HCT116 (cell line): ENCODE data around the gene SRGAP1. TPM values are rescaled to one million over a fixed set of nuclear protein-coding genes. Genes with fewer than 3 reads are reported as not detected.

Source experiments
- ATAC-seq: fragments of 200-7000 bp; cut with Tn5 transposase; 2 replicates; pipeline ENCODE4 v1.9.1; 2020; ENCODE audit warnings: mild to moderate bottlenecking, moderate library complexity
- BruUV-seq: library from RNA; stranded (reverse); fragments of 400-500 nt; replicated peaks from 2 replicates; lab custom pipeline; 2021; lab: Mats Ljungman, UMichigan
- CTCF ChIA-PET: fragments of 300-600 bp; sonication (Branson Sonifier 250); formaldehyde crosslinking; loops from one replicate; lab custom pipeline; 2021; ENCODE audit warnings: antibody characterized with exemption; lab: Charles Lee
- POLR2A ChIA-PET: fragments of 300-600, 350-600 bp; sonication (Branson Sonifier 250); formaldehyde crosslinking; loops from one replicate; lab custom pipeline; 2021; ENCODE audit warnings: antibody characterized with exemption; lab: Charles Lee
- RAD21 ChIA-PET, 2 experiments: fragments of 300-600 bp; sonication (Branson Sonifier 250); formaldehyde crosslinking; loops; one replicate each; lab custom pipeline; 2023; ENCODE audit warnings: low total read pairs in 2 of 2; ENCODE audit not compliant: uncharacterized antibody in 2 of 2, unreplicated experiment in 2 of 2, low non-redundant PET in 1 of 2; lab: Charles Lee
- DNase-seq: peaks from one replicate; pipeline ENCODE4 v3.0.0-alpha.2; 2010; ENCODE audit warnings: low read depth, low spot score
- H2AFZ ChIP-seq: fragments of 200-600 bp; shearing (Covaris generic), sonication (generic); 2 replicates; pipeline ENCODE4 v1.6.1; 2017; ENCODE audit warnings: low read depth, mixed run types, mixed read lengths, antibody characterized with exemption, low read length; ENCODE audit not compliant: poor library complexity, severe bottlenecking
- H3K27ac ChIP-seq: 2 replicates; pipeline ENCODE4 v1.5.1; 2012; ENCODE audit warnings: low read depth, low read length
- H3K27me3 ChIP-seq: fragments of 200-600 bp; sonication (generic); 2 replicates; pipeline ENCODE4 v1.6.1; 2016; ENCODE audit warnings: mixed run types, low read length, mixed read lengths; ENCODE audit not compliant: insufficient read depth
- H3K36me3 ChIP-seq, 2 experiments: fragments of 200-500 bp in 1 of 2; fragments of 200-600 bp in 1 of 2; sonication (Bioruptor generic) in 1 of 2; sonication (generic) in 1 of 2; 2 replicates each; pipeline versions ENCODE4 v1.5.1 to v1.6.1; 2014 to 2016; ENCODE audit warnings: low read length in 2 of 2, inconsistent platforms in 1 of 2, mixed read lengths in 1 of 2, mixed run types in 1 of 2; ENCODE audit not compliant: insufficient read depth in 2 of 2, control insufficient read depth in 1 of 2
- H3K4me1 ChIP-seq, 2 experiments: fragments of 200-600 bp in 1 of 2; sonication (generic) in 1 of 2; 2 replicates each; pipeline versions ENCODE4 v1.5.1 to v1.6.1; 2012 to 2017; ENCODE audit warnings: low read length in 2 of 2, inconsistent platforms in 1 of 2, mild to moderate bottlenecking in 1 of 2, mixed read lengths in 1 of 2, mixed run types in 1 of 2, moderate library complexity in 1 of 2; ENCODE audit not compliant: insufficient read depth in 2 of 2, control insufficient read depth in 1 of 2
- H3K4me2 ChIP-seq: fragments of 200-600 bp; sonication (generic); 2 replicates; pipeline ENCODE4 v1.6.1; 2017; ENCODE audit warnings: mixed run types, low read length, mixed read lengths
- H3K4me3 ChIP-seq, 2 experiments: fragments of 200-600 bp in 1 of 2; sonication (generic) in 1 of 2; replicated peaks in 1 of 2; 2 replicates each; pipeline ENCODE4 v1.5.1; 2011 to 2016; ENCODE audit warnings: low read length in 2 of 2, control low read depth in 1 of 2, low read depth in 1 of 2, mild to moderate bottlenecking in 1 of 2, mixed read lengths in 1 of 2, mixed run types in 1 of 2
- H3K79me2 ChIP-seq: fragments of 200-600 bp; sonication (generic); 2 replicates; pipeline ENCODE4 v1.6.1; 2017; ENCODE audit warnings: mild to moderate bottlenecking, mixed run types, low read length, moderate library complexity, mixed read lengths; ENCODE audit not compliant: insufficient read depth
- H3K9ac ChIP-seq: fragments of 200-600 bp; sonication (generic); 2 replicates; pipeline ENCODE4 v1.6.1; 2016; ENCODE audit warnings: low read length, mixed read lengths
- H3K9me2 ChIP-seq: fragments of 200-600 bp; sonication (generic), shearing (Covaris generic); 2 replicates; pipeline ENCODE4 v1.6.1; 2017; ENCODE audit warnings: mixed run types, mild to moderate bottlenecking, moderate library complexity; ENCODE audit not compliant: insufficient read depth
- H3K9me3 ChIP-seq, 2 experiments: fragments of 200-500 bp in 1 of 2; fragments of 200-600 bp in 1 of 2; sonication (Bioruptor generic) in 1 of 2; sonication (generic) in 1 of 2; 2 replicates each; pipeline ENCODE4 v1.6.1; 2014 to 2017; ENCODE audit warnings: low read length in 2 of 2, mixed read lengths in 2 of 2, inconsistent platforms in 1 of 2, low read depth in 1 of 2, mild to moderate bottlenecking in 1 of 2, mixed run types in 1 of 2, moderate library complexity in 1 of 2; ENCODE audit not compliant: control insufficient read depth in 1 of 2, insufficient read depth in 1 of 2
- H4K20me1 ChIP-seq: fragments of 200-600 bp; sonication (generic), shearing (Covaris generic); 2 replicates; pipeline ENCODE4 v1.6.1; 2017; ENCODE audit warnings: mixed run types, mild to moderate bottlenecking, moderate library complexity; ENCODE audit not compliant: insufficient read depth
- CEBPB ChIP-seq: IDR thresholded peaks from 2 replicates; pipeline ENCODE4 v1.6.1; 2012; ENCODE audit warnings: low read depth
- EGR1 ChIP-seq: IDR thresholded peaks from 2 replicates; pipeline ENCODE4 v1.6.1; 2012; ENCODE audit warnings: low read depth
- EZH2phosphoT487 ChIP-seq: fragments of 200-600 bp; IDR thresholded peaks from 2 replicates; pipeline ENCODE4 v1.6.1; 2018; ENCODE audit warnings: antibody characterized with exemption, borderline replicate concordance
- JUND ChIP-seq: IDR thresholded peaks from 2 replicates; pipeline ENCODE4 v1.6.1; 2012
- RAD21 ChIP-seq: IDR thresholded peaks from 2 replicates; pipeline ENCODE4 v1.6.1; 2012; ENCODE audit warnings: low read depth, mild to moderate bottlenecking
- SP1 ChIP-seq: IDR thresholded peaks from 2 replicates; pipeline ENCODE4 v1.6.1; 2012; ENCODE audit warnings: low read depth
- intact Hi-C: fragments of 100-400 bp; cut with micrococcal nuclease; formaldehyde crosslinking; loops from 2 replicates; pipeline ENCODE4 v1.10.0; 2022
- total RNA-seq: library from RNA; stranded (reverse); gene quantifications from one replicate; pipeline ENCODE4 v1.2.1, GENCODE V29; 2021; ENCODE audit not compliant: unreplicated experiment
- TF ChIP-seq, protein P1 (sequence below), 3 experiments: fragments of 200-600 bp in 1 of 3; sonication (generic) in 1 of 3; IDR thresholded peaks in 2 of 3; conservative IDR thresholded peaks in 1 of 3; 2 replicates each; pipeline ENCODE4 v1.5.1; 2012 to 2017; ENCODE audit warnings: low read depth in 2 of 3, low read length in 2 of 3, antibody characterized with exemption in 1 of 3, borderline replicate concordance in 1 of 3, control low read depth in 1 of 3, mild to moderate bottlenecking in 1 of 3, mixed read lengths in 1 of 3, mixed run types in 1 of 3, moderate library complexity in 1 of 3; ENCODE audit not compliant: insufficient read depth in 1 of 3

SRGAP1 gene
- total RNA-seq, 1 experiment from 2014 or later: 16.6 TPM

GRCh38 chr12:64192644-64193444 is 348.3 kb downstream of the SRGAP1 start (continued):
- TF ChIP-seq, protein P1, sequence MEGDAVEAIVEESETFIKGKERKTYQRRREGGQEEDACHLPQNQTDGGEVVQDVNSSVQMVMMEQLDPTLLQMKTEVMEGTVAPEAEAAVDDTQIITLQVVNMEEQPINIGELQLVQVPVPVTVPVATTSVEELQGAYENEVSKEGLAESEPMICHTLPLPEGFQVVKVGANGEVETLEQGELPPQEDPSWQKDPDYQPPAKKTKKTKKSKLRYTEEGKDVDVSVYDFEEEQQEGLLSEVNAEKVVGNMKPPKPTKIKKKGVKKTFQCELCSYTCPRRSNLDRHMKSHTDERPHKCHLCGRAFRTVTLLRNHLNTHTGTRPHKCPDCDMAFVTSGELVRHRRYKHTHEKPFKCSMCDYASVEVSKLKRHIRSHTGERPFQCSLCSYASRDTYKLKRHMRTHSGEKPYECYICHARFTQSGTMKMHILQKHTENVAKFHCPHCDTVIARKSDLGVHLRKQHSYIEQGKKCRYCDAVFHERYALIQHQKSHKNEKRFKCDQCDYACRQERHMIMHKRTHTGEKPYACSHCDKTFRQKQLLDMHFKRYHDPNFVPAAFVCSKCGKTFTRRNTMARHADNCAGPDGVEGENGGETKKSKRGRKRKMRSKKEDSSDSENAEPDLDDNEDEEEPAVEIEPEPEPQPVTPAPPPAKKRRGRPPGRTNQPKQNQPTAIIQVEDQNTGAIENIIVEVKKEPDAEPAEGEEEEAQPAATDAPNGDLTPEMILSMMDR (IDR thresholded peaks at IDR 0.05 in 2 of 3, conservative IDR thresholded peaks at IDR 0.05 in 1 of 3; ENCODE audit: borderline replicate concordance in 1 of 3, insufficient read depth in 1 of 3, low read depth in 2 of 3, low read length in 2 of 3): no peak
- no peak for TF ChIP-seq EGR1

DNA sequence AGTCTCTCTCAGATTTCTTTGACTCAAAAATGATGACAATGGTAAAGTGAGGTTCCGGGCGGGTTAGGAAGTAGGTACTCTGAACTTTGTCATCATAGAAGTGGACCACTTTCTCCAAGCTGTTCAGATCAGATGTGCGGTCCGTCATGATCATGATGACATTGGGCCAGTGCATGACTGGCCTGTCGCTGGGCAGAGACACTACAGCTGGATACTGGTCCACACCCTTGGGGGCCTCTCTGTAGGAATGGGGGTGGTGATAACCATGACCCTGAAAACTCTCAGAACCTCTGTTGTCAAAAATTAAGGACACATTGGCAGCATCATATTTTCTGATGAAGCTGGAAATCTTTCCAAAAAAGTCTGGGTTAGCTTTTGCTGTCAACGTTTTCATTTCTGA is 349.4 kb downstream of the SRGAP1 start:
- ChIA-PET CTCF (no interaction called here), POLR2A (no interaction called here), RAD21 (no interaction called here)
- H4K20me1 ChIP-seq: no peaks in the 10 kb centered on the region
- no peaks in the 10 kb centered on the region for H3K4me1 ChIP-seq
- BruUV-seq: no TSS peak
- TF ChIP-seq CEBPB: no peak
- TF ChIP-seq SP1: no peak
- TF ChIP-seq EZH2phosphoT487: no peak
- TF ChIP-seq, protein P1 (IDR thresholded peaks at IDR 0.05 in 2 of 3, conservative IDR thresholded peaks at IDR 0.05 in 1 of 3; ENCODE audit: borderline replicate concordance in 1 of 3, insufficient read depth in 1 of 3, low read depth in 2 of 3, low read length in 2 of 3): no peak
- no peak for TF ChIP-seq RAD21
- no peak for TF ChIP-seq JUND
- H3K9me3 ChIP-seq: no peaks in the 10 kb centered on the region
- H3K9me2 ChIP-seq: no peaks in the 10 kb centered on the region
- no peak overlapping the region for H2AFZ ChIP-seq
- H3K4me2 ChIP-seq: no peak overlapping the region
- DNase-seq (no peak), ATAC-seq (no peak)
- H3K27ac ChIP-seq: no peak overlapping the region
- H3K4me3 ChIP-seq: no peak overlapping the region
- no peaks in the 10 kb centered on the region for H3K79me2 ChIP-seq
- intact Hi-C loops: no loop called here
- no peak overlapping the region for H3K9ac ChIP-seq
- no peaks in the 10 kb centered on the region; a peak in 1 of 4 replicates for H3K36me3 ChIP-seq
- H3K27me3 ChIP-seq: no peaks in the 10 kb centered on the region
